ENCODE data around the gene PDCD1.

DNA sequence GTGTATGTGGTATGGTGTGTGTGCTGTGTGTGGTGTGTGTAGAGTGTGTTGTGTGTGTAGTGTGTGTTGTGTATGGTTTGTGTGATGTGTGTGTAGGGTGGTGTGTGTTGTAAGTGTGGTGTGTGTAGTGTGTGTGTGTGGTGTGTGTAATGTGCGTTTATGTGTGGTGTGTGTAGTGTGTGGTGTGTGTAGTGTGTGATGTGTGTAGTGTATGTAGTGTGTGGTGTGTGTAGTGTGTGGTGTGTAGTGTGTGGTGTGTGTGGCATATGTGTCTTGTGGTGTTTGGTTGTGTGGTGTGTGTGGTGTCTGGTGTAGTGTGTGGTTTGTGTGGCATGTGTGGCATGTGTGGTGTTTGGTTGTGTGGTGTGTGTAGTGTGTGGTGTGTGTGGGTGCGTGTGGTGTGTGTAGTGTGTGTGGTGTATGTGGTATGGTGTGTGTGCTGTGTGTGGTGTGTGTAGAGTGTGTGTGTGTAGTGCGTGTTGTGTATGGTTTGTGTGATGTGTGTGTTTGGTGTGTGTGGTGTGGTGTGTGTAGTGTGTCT lies 6.8 kb upstream of the PDCD1 start:
- TF ChIP-seq CTCF (optimal IDR thresholded peaks at IDR 0.05 in 1 of 3, IDR thresholded peaks at IDR 0.05 in 1 of 3, conservative IDR thresholded peaks at IDR 0.05 in 1 of 3; ENCODE audit: extremely low read depth in 1 of 3, insufficient read depth in 2 of 3, low read length in 3 of 3) (no peak), EZH2 (IDR thresholded peaks at IDR 0.05; ENCODE audit: low read length) (no peak)

Data from keratinocyte (primary cell).